GM19372 (cell line): Measurements from ENCODE around the gene ULBP3.
"Not testable (repeated sequence)": the region's sequence is repeated elsewhere in the genome, so short reads cannot be mapped to it uniquely, and the experiment has no call there.

Experiments
- ATAC-seq: cut with Tn5 transposase; IDR thresholded peaks from one replicate; pipeline ENCODE4 v1.9.1; 2021; ENCODE audit warnings: mild to moderate bottlenecking, low read depth, moderate library complexity; ENCODE audit not compliant: unreplicated experiment

Gene ULBP3

GRCh38 chr6:150043501-150044412 is 25.2 kb downstream of the ULBP3 start:
- ATAC-seq, result no peak

GRCh38 chr6:150043096-150043495 is 25.8 kb downstream of the ULBP3 start:
- no peak for ATAC-seq

- ATAC-seq, result no peak
Observed at GRCh38 chr6:150038202-150039062, 30.5 kb downstream of the ULBP3 start.

DNA sequence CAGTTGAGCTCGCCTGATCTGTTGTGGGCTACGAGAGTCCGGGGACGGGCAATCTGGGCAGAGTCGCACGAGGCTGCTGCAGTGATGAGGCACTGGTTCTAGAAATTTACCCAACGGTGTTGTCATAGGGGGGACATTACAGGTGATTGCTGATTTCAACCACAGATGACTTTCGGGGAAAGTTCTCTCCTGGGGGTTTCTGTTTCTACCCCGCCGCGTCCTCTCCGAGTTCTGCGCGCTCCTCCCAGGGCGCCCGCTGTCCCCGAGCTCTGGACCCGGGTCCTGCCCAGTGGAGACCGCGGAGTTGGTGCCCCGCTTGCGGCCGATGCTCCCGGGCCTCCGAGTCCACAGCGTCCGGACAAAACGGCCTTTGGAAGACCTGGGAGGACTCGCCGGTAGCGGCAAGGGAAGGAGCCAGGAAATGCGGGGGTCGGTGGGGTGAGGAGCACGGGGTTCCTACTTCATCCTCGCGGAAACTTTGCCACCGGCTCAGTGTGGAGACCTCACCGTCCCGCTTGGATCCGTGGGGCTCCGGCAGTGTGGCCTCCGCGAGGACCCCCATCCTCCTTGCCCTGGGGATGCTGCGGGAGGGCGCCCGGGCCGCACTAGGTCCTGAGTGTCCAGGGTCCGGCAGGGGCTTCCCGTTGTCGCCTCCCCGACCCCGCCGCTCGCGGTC is 31.3 kb downstream of the ULBP3 start:
- no peak for ATAC-seq

DNA sequence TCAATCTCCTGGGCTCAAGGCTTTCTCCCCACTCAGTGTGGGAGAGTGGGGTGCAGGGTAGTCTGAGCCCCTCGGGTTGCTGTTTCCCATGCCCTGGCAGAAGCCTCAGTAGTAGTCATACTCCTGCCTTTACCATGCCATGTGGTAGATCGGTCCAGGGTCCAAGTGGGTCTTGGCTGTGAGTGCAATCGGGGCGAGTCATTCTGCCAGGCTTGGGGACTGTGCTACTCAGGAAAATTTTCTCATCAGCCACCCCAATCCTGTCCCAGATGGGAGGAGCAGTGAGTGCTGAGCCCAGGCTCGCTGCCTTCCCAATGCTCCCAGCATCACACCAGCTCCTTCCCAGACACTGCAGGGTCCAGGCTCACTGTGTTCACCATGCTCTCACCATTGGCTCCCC is 32.8 kb downstream of the ULBP3 start:
- no peak for ATAC-seq

DNA sequence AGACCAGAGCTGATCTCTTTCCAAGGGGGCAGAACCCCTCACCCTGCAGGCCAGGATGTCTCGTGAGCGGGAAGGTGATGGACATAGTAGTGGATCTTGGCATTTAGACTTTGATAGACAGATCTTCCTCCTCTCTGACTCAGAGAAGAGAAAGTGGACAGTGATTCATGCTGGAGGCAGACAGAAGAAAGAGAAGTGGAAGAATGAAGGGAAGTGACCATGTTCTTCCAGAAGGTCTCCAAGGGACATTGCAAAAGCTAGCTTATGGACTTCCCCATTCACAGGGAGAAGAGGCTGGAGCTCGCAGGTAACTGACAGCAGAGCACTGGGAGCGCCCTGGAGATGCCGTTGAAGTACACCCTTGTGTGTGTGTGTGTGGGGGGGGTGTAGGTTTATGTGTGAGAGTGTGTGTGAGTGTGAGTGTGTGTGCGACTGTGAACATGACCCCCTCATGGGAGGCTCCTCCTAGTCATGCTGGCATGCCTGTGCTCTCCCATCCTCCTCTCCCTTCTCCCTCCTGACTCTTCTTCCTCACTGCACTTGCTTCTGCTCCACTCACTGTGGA is 35.6 kb downstream of the ULBP3 start:
- ATAC-seq, result no peak

DNA sequence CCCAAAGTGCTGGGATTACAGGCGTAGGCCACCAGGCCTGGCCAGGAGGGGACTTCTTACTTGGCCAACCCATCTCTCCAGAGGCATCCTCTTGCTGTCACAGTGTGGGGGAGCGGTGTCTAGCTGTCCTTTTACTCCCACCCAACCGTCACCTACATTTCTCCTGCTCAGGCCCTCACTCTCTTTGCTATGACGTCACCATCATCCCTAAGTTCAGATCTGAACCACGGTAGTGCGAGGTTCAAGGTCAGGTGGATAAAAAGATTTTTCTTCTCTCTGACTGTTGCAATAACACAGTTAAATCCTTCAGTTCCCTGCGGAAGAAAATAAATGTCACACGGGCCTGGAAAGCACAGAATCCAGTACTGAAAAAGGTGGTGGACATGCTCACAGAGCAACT is 36.3 kb downstream of the ULBP3 start:
- no peak for ATAC-seq

DNA sequence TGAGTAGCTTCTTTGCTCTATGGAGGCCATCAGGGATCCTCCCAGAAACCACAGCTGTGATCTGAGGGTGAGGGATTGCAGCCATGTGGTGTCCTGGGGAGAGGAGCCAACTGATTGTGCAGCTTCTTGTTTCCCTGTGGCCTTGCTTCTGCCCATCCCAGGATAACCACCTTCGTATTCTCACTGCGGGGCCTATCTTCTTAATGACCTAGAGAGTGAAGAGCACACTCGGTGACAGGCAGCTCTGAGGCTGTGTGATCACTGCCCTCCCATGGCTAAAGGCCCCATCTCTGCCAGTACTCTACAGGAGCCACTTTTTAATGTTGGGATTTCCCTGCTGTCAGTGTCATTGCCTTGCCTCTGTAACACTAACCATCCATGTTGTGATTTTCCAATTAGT is 38.3 kb downstream of the ULBP3 start:
- ATAC-seq, result no peak

DNA sequence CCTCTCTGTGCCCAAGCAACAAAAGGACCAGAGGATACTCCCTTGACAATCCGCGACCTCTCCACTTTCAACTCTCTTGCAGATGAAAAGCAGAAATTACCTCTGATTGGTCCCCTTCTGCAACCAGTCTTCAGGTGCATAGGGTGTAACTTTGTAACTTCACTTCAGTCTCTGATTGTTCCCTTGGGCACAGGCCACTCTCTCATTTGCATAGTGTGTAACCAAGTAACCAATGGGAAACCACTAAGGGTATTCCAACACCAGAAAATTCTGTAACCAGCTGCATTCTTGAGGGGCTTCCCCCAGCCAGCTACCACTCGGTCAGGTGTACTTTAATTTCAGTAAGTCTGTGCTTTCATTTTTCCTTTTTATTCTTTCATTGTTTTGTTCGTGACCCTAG is 39.2 kb downstream of the ULBP3 start:
- ATAC-seq, result no peak

- no peak for ATAC-seq
Observed at GRCh38 chr6:150029276-150029675, 39.6 kb downstream of the ULBP3 start.

DNA sequence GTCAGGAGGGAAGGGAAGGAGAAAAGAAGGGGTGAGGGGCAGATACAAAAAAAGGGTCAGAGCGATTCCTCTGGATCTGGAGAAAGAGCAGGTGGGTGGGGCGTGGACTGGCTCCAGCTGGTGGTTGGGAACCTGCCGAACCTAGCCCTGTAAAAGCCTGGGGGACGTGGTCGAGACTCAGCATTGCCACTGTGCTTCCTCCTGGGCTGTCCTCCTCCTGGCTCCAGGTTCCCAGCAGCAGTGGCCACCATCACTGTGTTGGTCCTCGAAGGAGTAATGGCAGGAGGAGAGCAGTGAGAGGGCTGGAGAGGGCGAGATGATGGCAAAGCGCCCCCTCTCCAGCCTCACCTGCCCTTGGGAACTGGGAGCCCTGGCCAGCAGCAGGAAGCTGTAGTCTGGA is 40.1 kb downstream of the ULBP3 start:
- no peak for ATAC-seq

DNA sequence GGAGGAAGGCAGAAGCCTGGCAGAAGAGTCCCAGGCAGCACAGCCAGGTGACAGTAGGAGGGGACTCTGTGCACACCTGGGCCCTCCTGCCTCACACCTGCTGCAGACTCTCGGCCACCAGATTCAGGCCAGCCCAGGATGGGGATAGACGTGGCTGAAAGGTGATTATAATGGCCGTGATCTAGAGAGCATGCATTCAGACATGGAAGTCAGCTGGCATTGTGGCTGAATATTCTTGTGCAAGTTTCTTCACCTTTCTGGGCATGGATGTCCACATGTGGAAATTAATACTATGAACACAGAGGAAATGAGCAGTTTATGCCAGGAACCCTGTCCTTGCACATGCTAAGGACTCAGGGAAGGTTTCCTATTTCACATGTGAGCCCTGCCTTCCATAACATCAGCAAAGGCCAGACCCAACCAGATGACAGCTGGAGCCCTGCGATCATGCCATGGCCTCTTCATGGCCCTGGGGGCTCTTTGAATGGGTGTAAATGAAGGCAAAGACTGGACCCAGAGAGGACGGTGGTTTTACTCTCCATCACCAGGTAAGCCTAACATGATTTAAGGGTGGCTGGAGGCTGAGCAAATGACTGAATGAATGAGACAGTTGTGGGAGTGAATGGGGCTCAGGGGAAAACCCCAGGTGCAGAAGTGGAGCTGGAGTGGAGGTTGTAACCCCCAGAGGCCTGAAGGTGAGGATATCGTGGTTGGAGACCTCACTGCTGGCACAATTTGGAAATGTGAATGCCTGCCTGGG is 40.9 kb downstream of the ULBP3 start:
- no peak for ATAC-seq

- ATAC-seq, result no peak
Observed at GRCh38 chr6:150026976-150027805, 41.7 kb downstream of the ULBP3 start.

DNA sequence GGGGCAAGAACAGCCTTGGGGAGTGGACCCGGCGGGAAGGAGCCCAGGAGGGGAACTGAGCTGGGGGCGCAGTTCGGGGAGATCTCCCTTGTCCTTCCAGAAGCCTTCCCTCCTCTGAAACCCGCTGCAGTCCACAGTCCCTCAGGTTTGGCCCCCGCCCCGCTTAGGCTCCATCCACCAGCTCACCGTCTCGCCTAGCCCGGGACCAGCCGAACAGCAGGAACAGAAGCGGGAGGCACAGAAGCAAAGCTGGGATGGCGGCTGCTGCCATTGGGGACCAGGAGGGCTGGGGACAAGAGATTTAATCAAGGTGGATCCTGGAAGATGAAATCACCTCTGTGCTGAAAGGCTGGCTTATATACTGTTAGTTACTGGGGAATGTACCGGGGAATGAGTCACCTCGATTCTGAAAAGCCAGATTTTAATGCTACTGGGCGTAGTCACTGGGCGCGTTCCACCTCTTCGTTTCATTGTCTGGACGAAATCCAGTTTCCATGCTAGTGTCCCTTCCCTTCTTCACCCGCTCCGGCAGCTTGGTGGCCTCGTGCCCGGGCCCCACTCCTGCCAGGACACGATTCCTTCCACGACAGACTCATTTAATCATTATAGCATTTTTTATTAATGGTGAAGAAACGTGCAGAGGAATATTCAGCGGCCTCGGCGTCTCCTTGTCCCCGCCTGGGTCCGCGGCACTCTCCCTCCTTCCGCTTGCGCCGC is 43.6 kb downstream of the ULBP3 start, which contains the start of gene RAET1L:
RAET1L (minus strand) TSS at position 332 of the 717 bp plus-strand sequence; CDS start at position 271, 61 bp downstream.
- ATAC-seq, result no peak

DNA sequence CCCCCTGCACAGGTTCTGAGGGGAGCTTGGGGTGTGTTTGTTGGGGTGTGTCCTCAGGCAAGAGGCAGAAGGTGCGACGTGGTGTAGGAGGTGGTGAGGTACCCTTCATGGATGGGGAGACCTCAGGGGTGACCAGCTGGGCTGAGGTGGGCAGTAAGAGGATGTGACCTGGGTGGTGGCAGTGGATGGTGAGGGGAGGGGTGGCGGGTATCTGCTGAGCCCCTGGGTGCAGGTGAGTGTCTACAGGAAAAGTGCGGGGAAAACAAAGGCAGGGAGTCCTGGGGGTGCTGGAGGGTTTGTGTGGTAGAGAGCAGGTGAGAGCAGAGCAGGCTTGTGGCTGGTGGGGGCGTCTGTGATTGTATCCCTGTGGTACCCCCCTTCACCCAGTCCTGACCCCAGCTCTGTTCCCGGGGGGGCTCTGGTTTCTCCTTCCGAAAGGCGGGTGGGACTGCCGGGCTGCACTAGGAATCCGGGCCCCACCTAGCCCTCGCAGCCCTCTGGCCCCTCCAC is 44.2 kb downstream of the ULBP3 start:
- no peak for ATAC-seq

DNA sequence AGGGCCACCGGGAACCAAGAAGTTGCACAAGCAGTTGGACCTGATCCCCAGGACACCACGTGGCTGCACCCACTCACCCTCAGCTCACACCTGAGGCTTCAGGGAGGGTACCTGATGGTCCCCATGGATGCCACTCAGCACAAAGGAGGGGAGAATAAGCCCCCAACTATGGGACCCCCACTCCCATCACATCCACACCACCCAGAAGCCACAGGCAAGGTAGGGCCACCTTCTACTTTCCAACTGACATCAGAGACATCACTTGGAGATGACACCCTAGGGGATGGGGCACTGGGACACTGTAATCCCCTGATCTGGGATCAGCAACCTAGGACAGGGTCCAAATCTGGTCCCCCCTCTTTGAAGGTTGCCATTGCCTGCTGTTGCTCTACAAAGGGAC is 44.9 kb downstream of the ULBP3 start:
- ATAC-seq, result not testable (repeated sequence)

GRCh38 chr6:150021870-150022269 is 47.1 kb downstream of the ULBP3 start:
- ATAC-seq, result not testable (repeated sequence)
